HG03558 (cell line): ENCODE measurements around the gene HABP2.

Experiments used
- ATAC-seq: cut with Tn5 transposase; IDR thresholded peaks from one replicate; pipeline ENCODE4 v1.9.1; 2021; ENCODE audit warnings: moderate number of reproducible peaks; ENCODE audit not compliant: unreplicated experiment; ENCODE audit errors: extremely low read depth

Gene HABP2

GRCh38 chr10:113553149-113553548, 296 bp downstream of the HABP2 start:
- ATAC-seq, result no peak

DNA sequence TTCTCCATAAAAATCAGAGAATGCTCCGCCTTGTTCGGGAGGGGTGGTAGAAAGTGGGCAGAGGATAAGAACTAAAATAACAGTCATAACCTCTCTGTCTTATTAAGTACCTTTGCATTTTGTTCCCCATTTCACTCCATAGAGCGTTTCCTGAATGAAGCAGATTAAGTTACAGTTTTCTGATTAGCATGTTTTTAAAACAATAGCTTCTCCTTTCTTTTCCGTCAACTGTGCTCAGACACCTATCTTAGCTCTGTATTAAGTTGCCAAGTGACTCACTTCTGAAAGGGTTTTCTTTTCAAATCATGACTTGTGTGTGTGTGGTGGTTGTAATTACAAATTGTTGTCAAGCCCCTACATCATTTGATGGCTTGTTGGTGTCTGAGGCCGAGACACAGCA, 1.4 kb downstream of the HABP2 start:
- no peak for ATAC-seq

GRCh38 chr10:113555245-113555644, 2.4 kb downstream of the HABP2 start:
- no peak for ATAC-seq

DNA sequence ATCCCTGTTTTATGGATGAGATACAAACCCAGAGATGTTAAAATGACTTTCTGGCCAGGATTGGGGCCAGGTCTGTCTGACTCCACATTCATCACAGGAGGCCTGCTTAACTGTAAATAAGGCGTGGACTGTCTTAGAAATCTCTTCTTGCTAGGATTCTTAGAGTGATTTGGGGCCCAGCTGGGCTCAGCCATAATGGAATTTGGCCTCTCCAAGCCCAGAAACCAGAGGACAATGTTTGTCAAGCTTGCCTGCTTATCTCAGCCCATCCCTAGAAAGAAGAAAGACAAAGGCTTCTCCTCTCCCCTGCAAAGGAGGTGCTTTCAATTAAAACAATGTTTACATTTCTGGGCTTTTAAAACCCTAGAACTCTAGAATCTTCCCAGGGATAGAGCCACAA, 2.9 kb downstream of the HABP2 start:
- ATAC-seq, result no peak

GRCh38 chr10:113557424-113557862, 4.6 kb downstream of the HABP2 start:
- ATAC-seq, result no peak

DNA sequence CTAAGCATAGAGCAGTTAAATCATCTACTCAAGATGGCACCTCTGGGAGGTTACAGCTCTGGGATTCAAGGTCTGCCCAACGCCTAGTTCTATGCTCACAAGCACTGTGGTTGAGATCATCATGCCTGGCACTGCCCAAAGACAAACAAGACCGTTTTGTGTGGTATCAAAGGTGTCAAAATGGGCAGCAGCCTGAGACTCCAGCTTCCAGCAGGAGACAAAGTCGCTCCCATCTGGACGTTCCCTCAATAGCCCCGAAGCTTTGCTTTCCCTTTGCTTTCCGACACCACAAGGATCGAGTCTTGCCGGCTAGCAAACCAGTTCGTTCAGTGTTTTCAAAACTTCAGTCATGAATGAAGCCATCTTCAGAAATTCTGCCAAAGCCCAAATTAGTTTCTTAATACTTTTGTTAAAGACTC, 5.1 kb downstream of the HABP2 start:
- ATAC-seq, result no peak

GRCh38 chr10:113560071-113560470, 7.2 kb downstream of the HABP2 start:
- no peak for ATAC-seq

- no peak for ATAC-seq
These were observed 8.4 kb downstream of the HABP2 start for GRCh38 chr10:113561214-113561613.

DNA sequence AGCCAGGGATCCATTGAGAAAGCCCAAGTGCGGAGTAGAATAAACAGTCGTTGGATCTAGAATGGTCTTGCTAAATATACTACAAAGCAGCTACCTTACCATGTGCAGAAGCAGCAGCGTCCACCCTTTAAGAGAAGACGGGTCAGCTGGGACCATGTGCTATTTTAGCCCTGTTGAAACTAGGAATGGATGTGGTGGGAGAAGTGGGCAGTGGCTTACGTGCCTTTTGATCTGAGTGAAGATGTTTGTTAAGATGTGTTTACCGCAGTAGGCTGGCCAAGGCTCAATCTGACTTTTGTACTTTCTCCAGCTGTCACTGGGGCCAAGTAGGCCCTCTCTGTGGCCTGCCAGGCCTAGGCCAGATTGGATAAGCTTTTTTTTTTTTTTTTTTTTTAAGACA, 9.2 kb downstream of the HABP2 start:
- no peak for ATAC-seq

DNA sequence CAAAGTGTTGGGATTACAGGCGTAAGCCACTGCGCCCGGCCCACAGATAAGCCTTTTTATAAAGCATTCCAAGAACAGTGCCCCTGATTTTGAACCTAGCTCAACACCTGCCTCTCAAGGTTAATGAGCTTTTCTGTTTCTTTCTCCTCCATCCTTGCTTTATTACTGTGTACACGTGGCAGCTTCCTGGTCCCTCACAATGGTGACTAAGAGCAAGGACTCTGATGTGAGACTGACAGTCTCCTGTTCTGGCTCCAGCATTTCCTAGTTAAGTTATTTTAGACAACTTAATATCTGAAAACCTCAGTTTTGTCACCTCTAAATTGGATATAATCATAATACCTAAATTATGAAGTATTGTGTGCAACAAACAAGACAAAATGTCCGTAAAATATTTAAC, 9.9 kb downstream of the HABP2 start:
- no peak for ATAC-seq

DNA sequence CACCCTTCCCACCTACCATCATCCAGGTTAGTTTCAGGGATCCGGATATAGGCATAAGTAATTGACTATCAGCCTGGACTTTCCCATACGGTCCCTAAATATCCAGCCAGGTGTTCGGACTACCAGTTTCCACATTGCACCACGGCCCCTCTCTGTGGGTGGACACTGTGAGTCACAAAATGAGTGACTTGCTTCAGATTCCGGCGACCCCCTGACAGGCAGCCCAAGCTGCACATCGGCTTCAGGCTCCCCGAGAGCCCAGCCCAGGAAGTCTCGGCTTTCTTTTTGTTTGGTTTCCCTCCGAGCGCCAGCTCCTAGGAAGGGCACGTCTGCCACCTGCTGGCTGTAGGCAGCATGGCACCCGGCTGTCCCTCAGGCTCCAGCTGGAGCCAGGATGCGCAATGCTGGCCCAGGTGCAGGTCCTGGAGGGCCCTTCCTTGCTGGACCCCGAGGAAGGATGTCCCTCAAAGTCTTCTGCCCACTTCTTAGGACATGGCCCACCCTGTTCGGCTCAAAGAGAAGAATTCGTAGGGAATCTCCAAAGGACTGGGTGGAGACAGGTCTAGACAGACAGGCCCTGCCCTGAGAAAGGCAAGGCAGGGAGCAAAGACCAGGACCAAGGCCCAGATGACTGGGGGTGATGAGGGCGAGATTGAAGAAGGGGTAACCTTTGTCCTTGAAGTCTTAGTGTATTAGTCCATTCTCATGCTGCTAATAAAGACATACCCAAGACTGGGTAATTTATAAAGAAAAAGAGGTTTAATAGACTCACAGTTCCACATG, 10.6 kb downstream of the HABP2 start:
- peak; percentile 85 for ATAC-seq

DNA sequence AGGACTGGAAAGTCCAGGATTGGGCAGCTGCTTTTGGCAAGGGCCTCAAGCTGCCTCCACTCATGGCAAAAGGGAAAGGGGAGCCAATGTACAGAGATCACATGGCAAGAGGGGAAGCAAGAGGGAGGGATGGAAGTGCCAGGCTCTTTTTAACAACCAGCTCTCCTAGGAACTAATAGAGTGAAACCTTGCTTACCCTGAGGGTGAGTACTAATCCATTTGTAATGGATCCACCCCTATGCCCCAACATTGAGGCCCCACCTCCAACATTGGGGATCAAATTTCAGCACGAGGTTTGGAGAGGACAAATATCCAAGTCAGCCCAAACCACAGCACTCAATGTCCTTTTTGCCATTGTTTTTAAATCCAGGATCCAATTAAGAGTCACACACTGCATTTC, 12.5 kb downstream of the HABP2 start:
- ATAC-seq, result no peak

DNA sequence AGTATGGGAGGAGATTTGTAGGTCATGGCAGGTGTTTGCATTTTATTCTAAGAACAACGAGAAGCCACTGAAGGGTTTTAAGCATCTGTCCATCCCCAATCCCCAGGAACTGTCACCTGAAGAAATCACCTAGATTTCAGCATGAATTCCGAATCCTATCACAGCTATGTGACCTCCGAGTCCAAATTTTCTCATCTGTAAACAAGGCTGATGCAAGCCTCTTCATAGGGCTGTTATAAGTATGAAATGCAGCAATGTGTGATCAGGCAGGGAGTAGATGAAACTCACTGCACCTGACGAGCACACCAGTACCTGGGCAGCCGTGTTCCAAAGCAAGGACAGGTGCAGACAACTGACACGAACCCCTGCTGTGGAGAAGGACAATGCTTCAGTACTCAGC, 14.0 kb downstream of the HABP2 start:
- ATAC-seq, result no peak

GRCh38 chr10:113569576-113569975, 16.7 kb downstream of the HABP2 start:
- no peak for ATAC-seq

DNA sequence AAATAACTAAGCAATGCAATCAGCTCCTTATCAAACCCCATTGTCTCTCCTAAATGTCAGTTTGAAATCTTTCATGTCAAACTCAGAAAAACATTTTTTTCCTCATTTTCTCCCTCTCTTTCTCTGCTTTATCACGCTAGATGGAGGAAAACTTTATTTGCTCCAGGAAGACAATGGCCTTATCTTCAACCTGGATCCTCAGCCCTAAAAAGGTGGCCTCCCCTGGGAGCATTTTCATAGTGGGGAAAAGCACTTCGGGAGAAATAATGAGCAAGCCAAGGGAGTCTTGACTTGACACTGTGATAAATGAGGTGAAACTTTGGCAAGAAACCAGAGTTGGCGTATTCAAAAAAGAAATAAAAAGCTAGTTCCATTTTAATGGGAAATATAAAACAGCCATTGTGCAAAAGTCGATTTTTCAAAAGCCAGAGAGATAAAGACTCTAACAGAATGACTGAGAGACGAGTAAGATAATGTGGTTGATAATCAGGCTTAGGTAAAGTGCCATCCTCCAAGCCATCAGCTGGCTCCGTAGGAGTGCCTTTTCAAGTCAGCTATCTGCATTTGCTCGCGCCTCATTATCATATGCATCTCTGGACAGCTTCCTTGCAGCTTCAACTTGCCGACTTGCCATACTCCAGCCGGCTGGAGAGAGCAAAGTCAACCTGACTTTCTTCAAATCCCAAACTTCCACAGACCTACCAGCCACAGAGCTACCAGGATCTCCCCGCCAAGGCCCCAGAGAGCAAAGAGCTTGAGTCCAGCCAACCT, 19.9 kb downstream of the HABP2 start:
- no peak for ATAC-seq

DNA sequence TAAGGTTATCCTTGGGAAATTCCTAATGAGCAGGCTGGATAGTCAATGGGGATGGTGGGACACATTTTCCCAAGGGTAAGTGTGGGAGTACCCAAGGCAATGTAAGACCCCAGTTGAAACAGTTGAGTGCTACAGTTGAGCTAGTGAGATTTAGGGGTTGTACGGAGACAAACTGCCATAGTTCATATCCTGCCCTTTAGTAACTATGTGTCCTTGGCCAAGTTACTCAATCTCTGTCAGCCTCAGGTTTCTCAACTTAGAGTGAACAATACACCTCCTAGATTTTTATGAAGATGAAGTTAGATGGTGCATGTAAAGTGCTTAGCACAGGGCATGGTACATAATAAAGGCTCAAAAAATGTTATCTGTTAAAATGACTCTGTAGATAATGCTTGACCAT, 20.5 kb downstream of the HABP2 start:
- ATAC-seq, result no peak

DNA sequence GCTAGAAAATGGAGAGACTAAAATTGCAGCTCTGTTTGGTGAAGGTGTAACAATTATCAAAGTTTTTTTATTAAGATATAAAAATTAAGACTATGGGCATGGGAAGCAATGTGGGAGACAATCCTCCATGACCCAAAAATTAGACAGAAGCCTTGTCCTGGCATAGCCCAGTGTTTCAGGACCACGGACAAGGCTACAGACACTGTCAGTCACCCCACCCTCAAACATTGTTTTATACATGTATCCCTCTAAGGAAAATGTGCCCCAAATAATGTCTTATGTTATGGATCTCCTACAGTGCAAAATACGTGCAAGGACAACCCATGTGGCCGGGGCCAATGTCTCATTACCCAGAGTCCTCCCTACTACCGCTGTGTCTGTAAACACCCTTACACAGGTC, 24.0 kb downstream of the HABP2 start:
- no peak for ATAC-seq

DNA sequence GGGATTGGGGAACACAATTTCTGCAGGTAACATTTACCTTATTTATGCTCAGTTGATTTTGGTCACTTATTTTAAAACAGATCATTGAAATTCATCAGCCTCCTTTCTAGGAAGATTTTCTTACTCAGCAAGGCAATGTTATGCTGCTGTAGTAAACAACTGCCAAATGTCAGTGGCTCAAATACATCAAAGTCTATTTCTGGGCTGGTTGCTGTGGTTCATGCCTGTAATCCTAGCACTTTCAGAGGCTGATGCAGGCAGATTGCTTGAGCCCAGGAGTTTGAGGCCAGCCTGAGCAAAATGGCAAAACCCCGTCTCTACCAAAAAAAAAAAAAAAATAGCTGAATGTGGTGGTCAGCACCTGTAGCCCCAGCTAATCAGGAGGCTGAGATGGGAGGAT, 25.9 kb downstream of the HABP2 start:
- ATAC-seq, result no peak

GRCh38 chr10:113581092-113581491, 28.2 kb downstream of the HABP2 start:
- no peak for ATAC-seq

GRCh38 chr10:113583571-113583970, 30.7 kb downstream of the HABP2 start:
- no peak for ATAC-seq

DNA sequence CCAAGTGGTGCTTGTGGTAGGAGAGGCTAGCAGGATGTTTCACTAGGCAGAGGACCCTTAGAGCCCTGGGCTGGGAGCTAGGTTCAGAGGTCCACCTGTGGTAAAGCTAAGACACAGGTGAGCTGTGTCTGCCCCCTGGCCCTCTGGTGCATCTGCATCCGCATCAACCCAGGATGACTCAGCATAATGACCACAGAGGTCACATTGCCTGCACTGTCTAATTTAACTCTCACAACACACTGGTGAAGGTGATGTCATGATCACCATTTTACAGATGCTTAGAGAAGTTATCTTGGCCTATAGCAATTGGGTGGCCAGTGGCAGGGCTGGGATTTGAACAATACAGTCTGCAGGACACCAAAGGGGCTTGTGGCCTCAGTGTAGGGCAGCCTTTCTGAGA, 33.1 kb downstream of the HABP2 start:
- ATAC-seq, result no peak
